ENCODE results near the gene ETFA.

GRCh38 chr15:76327191-76328105 is 16.2 kb upstream of the ETFA start:
- no peak for TF ChIP-seq HDGF (IDR thresholded peaks at IDR 0.05; ENCODE audit: borderline replicate concordance)
- TF ChIP-seq ARNT (IDR thresholded peaks at IDR 0.05), result no peak
- TF ChIP-seq PKNOX1 (IDR thresholded peaks at IDR 0.05), result no peak
- TF ChIP-seq L3MBTL2 (conservative IDR thresholded peaks at IDR 0.05), result 0 out of 2 replicates have a peak, but pooled peaks have one; percentile 18
- TF ChIP-seq SP1 (IDR thresholded peaks at IDR 0.05), result no peak
- no peak for TF ChIP-seq NFRKB (IDR thresholded peaks at IDR 0.05)
- TF ChIP-seq SUZ12 (IDR thresholded peaks at IDR 0.05), result no peak
- no peak for TF ChIP-seq ELF4 (IDR thresholded peaks at IDR 0.05)
